ENCODE data around the gene PON3.

Gene PON3

GRCh38 chr7:95309951-95310350, 86.2 kb downstream of the PON3 start:
- no peak for DNase-seq (ENCODE audit: low read depth, low spot score)
- no peaks in the 10 kb centered on the region for H3K9me3 ChIP-seq (ENCODE audit: insufficient read depth, low read length)
- no peak overlapping the region for H3K4me3 ChIP-seq (ENCODE audit: insufficient read length, low read depth)
- no peaks in the 10 kb centered on the region for H3K27me3 ChIP-seq (ENCODE audit: insufficient read depth, insufficient read length)
- H3K36me3 ChIP-seq (ENCODE audit: insufficient read depth, insufficient read length, low read length) = no peaks in the 10 kb centered on the region
- TF ChIP-seq YY1 (IDR thresholded peaks at IDR 0.05; ENCODE audit: insufficient read depth, insufficient read length) (no peak), ZNF274 (IDR thresholded peaks at IDR 0.05; ENCODE audit: low read depth, low read length) (no peak), SUZ12 (IDR thresholded peaks at IDR 0.05; ENCODE audit: extremely low read depth, insufficient read depth, insufficient read length) (no peak)
- H3K9ac ChIP-seq (ENCODE audit: insufficient read length, low read depth) = no peak overlapping the region
- H3K4me1 ChIP-seq (ENCODE audit: insufficient read depth, insufficient read length) = no peaks in the 10 kb centered on the region
